Mucosa of gallbladder (tissue), 1 donor: Measurements from ENCODE around the gene PLD4. TPM values are rescaled to one million over a fixed set of nuclear protein-coding genes. Genes with fewer than 3 reads are reported as not detected.

Experiments used
- DNase-seq: peaks from one replicate; pipeline ENCODE4 v3.0.0-alpha.2; 2020; ENCODE audit warnings: low spot score
- total RNA-seq: library from RNA; stranded (reverse); gene quantifications from one replicate; pipeline ENCODE4 v1.2.1, GENCODE V29; 2021
- donor health status: DM: no; HTN: no; CAD: no.

Gene PLD4
- total RNA-seq, 1 donor from 2014 or later: 16.7 TPM

DNA sequence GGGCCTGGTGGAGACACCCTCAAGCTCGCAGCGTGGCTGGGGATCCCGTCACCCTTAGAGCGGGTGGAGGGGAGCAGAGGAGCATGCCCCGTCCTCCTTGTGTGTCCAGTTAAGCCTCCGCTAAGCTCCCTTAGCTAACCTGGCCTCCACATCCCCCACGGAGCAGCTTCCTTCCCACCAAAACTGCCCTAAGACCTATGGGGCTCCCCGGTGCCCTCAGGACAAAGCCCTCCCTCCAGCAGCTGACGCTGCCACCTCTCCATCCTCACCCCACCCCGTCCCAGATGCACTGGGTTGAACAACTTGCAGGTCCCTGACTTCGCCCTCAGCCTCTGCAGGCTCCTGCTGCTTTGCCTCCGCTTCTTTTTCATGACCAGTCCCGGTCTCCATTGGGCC, 49.5 kb downstream of the PLD4 start:
- DNase-seq: no peak

DNA sequence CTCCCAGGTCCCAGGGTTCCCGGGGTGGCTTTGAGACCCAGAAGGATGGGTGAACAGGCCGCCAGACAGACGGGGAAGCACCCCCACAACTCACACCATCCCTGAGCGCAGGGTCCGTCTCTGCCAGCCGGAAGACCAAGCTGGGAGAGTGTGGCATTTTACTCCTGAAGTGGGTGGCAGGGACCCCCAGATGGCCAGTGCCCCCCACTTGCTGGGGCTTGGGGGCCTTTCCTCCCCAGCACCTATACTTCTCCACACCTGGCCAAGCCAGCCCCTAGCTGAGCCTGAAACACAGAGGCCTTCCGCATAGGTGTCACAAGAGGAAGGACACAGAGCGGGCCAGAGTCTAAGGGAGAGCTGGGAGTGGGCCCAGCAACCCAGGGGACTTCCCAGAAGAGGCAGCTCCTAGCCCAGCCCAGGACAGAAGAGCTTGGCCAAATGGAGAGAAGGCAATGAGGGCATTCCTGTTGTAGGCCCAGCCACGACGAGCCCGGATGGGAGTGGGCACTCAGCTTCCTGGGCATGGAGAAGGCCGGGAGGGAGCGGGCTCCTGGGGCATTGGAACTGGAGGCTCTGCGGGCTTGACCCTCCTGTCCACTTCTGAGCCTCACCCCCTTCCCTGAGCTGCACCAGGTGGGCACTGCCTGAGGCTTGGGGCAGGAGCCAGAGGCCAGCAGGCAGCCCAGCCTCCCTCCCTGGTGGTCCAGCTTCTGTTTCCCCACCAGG, 50.1 kb downstream of the PLD4 start:
- DNase-seq: no peak

DNA sequence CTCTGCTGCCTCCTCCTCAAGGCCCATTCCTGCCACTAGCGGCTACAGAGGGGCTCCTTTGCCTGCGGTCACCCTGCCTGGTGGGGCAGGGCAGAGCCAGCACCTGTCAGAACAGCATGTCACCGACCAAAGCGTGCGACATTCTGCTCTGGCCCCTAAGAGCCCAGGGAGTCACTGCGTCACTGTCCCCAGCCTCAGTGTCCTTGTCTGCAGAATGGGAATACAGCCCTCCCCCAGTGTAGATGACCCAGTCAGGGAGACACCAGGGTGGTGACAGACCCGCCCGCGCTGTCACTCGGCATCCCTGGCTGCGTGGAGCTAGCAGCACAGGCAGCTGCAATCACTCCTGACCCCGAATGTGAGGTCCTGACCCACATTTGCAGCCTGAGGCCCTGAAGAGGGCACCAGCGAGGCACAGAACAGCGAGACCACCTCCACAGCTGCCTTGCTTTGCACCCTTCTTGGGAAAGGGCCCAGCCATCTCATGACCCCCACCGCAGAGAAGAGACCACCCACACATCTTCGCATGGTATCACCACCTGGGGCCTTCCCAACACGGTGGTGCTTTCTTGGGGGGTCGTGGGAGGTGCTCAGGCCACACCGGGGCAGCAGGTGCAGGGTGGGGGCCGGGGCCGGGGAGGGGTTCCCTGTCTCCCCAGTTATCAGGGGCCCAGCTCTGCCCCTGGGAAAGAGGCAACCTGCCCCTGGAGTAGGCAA, 51.0 kb downstream of the PLD4 start:
- no peak for DNase-seq

DNA sequence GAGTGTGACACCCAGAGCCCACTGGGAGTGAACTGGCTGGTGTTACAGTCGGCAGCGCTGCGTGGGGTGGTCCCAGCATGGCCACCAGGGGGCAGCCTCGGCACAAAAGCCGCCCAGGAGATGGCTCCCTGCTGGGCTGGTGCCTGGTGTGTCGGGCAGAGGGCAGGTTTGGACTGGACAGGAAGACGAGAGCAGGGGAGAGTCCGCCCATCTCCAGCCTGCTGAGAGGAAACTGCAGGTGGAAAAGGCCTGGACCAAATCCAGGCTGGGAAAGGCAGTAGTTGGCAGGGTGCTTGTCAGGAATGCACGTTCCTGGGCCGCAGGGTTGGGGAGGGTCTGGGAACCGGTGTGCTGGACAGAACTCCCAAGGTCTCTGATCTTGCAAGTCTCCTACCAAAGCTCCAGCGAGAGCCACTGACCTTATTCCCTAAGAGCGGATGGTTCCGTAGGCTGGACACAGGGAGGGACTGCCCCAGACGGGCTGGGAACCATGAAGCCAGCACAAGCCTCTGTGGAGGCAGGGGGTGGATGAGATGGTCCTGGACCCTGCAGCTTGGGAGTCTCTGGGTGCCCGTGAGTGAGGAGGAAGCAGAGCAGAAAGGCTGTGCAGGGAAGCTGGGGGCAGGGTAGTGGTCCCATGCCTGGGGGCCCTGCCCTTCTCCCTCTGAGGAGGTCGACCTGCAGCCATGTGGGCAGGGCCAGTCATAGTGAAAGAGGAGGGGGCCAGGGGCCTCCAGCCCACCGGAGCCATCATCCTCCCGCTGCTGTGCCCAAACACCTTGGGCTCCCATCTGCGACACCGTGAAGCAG, 51.7 kb downstream of the PLD4 start:
- peak; percentile 85 for DNase-seq

DNA sequence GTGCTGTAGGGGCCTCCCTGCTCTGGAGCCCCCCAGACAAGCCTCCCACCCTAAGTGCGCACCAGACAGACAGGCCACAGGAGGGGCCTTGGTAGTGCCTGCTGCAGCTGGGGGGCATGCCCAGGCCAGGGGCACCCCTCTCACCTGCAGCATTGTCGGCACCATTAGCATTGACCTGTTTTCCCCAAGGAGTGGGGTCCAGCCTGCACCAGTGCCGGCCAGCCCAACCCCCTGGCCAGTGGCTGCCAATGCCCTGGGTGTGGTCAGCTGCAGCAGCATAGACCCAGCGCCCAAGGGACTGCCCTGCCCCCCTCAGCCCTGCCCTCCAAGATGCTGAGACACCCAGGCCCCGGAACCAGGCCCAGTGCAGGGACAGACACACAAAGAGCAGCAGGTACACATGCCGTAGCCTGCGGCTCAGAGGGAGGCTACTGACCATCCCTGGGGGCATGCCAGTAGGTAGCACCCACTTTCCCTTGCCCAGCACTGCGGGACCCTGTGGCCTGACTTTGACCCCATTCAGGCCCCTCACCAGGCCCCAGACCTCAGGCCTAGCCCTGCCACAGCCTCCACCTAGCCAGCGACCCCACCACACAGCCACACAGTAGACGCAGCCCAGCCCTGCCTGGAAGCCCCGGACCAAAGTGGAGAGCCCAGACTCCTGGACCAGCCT, 52.5 kb downstream of the PLD4 start:
- no peak for DNase-seq

DNA sequence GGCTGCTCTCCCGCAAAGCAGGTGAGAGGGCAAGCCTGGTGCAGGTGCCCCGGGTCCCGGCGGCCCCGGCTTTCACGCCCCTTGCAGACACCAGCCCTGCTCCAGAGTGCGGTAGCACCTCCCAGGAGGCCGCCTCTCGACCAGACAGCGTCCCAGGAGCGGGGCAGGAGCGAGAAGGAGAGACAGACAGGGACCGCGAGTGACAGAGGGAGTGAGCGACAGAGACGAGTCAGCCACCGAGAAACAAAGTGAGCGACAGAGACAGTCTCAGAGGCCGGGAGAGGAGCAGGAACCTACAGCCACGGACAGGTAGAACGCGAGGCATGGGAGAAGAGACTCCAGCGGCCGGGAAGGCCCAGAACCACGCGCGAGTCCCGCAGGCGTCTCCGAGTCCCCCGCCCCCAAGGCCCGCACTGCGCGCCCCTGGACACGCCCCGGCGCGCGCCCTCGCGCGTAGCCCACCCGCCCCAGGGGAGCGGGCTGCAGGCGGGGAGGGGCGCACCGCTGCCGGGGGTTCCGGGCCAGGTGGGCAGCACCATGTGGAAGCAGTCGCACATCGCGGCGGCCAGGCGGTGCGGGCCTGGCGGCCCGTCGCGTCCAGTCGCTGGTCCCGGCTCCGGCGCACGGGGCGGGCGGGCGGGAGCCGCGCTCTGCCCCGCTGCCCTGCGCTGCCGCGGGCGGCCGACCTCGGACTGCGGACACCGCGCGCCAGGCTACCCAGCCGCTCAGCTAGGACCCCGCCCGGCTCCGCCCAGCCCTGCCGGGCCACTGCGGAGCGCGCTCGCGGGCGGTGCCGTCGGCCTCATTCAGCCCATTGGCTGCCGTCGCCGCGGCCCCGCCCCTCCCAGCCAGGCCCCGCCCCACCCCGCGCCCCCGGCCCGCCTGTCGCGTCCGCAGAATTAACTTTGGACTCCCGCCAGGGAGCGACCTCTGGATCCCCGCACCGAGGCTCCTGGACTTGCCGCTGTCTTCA, 53.3 kb downstream of the PLD4 start, which contains the start of gene AHNAK2:
AHNAK2 (minus strand) TSS at position 694 of the 973 bp plus-strand sequence; CDS start at position 557, 137 bp downstream.
- no peak for DNase-seq

DNA sequence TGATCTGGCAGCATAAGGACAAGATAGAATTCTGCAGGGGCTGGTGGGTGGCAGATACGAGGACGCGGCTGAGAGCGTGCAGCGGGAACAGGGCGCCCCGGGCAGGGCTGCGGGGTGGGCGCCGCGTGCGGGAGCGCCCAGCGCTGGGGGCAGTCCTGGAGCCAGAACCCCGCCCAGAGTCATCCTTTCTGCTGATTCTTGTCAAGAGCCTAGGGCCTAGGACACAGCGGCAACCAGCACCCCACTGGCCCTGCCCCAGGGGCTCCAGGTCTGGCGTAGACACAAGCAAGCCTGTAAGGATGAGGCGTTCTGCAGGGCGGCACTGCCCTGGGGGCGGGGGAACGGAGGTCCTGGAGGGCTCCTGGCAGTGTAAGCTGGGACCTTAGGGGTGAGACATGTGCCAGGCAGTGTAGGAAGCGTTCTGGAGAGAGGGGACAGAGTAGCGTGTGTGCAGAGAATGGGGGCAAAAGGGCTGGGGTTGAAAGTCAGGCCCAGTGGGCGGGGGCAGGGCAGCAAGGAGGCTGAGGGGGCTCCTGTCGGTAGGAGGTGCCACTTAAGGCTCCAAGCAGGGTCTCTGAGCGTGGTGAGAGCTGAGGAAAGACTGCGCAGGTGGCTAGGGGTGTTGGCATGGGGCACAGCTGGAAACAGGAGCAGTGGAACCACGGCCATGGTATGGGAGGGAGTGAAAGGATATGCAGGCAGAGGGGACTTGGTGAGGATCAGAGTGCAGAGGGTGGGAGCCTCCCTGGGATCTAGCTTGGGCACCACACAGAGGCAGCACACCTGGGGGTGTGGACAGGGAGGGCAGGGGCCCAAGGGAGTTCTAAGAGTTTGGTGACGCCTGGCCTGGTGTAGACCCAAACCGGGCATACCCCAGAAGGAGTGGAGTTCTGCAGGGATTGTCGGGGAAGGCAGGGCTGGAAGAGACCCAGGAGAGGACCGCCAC, 54.3 kb downstream of the PLD4 start:
- no peak for DNase-seq

DNA sequence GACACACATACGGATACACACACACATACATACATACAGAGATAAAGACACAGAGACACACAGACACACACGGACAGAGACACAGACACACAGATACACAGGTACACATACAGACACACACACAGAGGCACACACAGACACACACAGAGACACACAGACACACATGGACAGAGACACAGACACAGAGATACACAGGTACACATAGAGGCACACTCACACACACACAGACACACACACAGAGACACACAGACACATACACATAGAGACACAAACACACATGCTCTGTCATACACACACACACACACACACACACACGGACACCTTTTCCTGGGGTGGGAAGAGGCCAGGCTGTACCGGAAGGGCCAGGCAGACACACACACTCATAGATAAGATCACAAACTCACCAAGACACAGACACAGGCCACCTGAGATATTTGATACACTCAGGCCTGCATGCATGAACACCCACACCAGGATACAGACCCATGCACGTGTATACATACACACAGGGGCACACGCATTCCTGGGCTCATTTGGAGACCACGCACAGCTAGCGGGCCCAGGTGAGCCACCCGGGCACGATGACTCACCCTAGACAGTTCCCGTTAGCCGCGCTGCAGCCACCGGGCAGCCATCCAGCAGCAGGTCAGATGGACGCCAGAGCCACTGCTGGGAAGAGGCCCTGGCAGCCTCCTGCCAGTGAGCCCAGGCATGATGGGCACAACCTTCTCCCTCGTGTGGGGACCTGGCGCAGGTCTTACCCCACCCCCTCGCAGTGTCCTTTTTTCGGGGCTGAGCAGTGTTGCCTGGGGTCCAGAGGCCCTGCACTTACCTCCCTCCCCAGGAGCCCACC, 55.3 kb downstream of the PLD4 start:
- peak; percentile 77 for DNase-seq

DNA sequence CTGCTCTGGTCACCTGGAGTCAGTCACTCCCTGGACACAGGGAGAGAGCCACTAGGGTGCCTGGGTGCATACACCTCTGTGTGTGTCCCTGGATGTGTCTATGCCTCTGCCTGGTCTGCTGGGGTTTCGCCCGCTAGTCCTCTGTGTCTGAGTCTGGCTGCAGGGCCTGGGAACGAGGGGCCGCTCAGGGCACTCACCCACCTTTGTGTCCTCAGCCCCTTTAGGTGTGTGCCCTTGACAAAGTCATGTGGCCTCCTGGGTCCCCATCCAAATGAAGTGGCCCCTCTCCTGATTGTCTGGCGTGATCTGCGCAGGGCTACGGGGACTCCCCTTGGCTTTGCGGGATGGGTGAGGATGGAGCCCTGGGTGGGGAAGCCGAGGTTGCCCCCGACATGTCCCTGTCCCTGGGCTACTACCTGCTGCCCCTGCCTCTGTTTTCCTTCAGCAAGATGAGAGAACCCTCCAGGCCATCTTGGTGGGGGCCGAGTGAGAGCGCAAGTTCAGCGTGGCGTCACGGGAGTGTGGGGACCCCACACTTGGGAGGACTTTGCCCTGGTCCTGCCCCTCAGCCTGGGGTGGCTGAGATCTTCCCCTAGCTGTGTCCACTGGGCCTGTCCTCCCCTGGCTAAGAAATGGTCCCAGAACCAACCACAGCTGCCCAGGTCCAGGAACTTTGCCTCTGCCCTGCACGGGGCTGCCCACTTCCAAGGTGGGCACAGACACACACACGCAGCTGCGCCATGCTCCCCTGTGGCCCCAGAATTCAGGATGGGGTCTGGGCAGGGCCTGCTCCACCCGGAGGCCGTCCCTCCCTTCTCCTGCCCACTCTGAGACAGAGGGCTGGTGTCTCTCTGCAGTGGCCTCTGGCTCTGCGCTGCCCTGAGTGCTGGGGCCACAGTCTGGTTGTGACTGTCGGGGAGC, 56.2 kb downstream of the PLD4 start:
- no peak for DNase-seq

DNA sequence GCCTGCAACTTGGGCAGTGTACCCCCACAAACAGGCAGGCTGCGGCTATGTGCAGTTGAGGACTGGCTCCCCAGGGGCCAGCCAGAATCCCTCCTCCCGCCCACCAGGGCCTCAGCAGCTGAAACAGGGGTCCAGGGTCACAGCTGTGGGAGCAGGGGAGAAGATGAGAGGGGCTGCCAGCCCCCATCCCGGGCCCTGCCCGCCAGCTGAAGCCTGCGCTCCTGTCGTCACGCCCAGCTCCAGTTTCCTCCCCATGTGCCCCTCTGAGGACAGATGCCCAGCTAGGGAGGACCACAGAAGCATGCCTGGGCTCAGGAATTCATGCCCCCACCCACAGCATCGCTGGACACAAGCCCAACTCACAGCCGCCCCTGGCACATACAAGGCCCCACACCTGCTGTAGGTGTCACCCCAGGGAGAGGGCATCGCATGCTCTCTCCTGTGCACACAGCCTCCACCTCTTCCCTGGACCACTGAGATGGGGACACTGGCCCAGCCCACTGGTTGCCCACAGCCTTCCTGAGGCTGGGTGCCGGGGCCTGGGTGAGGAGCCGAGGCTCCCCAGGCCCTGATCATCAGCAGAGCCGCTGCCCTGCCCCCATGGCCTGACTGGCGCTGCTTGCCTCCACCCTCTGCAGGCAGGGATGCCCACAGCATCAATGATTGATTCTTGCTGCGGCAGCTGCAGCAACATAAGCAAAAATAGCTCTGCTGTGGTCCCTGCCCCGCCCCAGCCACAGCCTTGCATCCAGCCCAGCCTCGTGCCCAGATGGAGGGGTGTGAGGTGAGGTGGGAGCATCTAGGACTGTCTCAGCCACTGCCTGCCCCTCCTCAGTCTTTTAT, 57.2 kb downstream of the PLD4 start:
- DNase-seq: no peak

DNA sequence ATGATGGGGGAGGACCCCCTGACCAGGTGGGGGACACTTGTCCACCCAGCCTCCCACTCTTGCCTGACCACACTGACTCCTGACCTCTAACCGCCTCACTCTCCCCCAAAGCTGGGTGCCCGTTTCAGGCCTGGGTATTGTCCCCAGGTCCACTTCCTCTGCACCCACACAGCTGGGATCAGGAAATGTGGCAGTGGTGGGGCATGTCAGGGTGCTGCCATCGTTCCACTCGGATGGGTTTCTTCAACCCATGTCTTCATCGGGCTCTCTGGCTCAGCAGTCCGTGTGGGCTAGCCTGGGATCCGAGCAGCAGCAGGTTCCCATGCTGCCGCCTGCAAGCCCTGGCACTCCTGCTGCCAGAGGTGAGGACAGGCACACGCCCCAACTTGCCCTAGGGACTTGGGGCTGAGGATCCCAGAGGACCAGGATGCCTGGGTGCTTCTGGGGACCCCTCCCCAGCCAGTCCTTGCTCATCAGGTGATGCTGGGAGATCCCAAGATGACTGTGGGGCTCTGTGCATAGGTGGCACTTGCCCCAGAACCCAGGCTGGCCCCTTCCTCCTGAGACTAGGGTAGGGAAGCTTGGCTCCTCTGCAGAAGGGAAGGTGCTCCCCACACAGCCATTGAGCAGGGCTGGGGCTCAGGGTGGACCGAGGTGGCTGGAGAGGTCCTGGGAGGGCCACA, 58.0 kb downstream of the PLD4 start:
- DNase-seq: no peak

Other genes with a start within 250 kb of the PLD4 start
- gene INF2, start 235.3 kb upstream of the PLD4 start, total RNA-seq: 306 TPM
- 49.3 TPM for gene ADSS1, start 200.7 kb upstream of the PLD4 start, total RNA-seq
- 80.6 TPM for gene SIVA1, start 171.7 kb upstream of the PLD4 start, total RNA-seq
- 166 TPM for gene AKT1, start 129.1 kb upstream of the PLD4 start, total RNA-seq
- gene ZBTB42, start 123.8 kb upstream of the PLD4 start, total RNA-seq: 10.3 TPM
- 95.6 TPM for gene CEP170B, start 59.6 kb upstream of the PLD4 start, total RNA-seq
- gene AHNAK2, start 53.5 kb downstream of the PLD4 start, total RNA-seq: 16.0 TPM
- 17.3 TPM for gene CLBA1, start 60.9 kb downstream of the PLD4 start, total RNA-seq
- 5.4 TPM for gene CDCA4, start 96.2 kb downstream of the PLD4 start, total RNA-seq
- gene GPR132, start 140.6 kb downstream of the PLD4 start, total RNA-seq: 3.7 TPM
- gene JAG2, start 243.9 kb downstream of the PLD4 start, total RNA-seq: 12.7 TPM